T-helper 2 cell (primary cell): ENCODE measurements around the gene MAP3K8.
"Not testable (repeated sequence)": the region's sequence is repeated elsewhere in the genome, so short reads cannot be mapped to it uniquely, and the experiment has no call there.

ENCODE experiments used
- DNase-seq, 5 experiments: peaks; one replicate each; pipeline versions ENCODE4 v3.0.0 to v3.0.0-alpha.2; 2012 to 2022

The MAP3K8 gene

GRCh38 chr10:30447125-30447799 lies 13.3 kb downstream of the MAP3K8 start:
- DNase-seq, result peak in 1 of 5 experiments; percentile 90

- no peak for DNase-seq
Observed at GRCh38 chr10:30448092-30448491, 14.1 kb downstream of the MAP3K8 start.

GRCh38 chr10:30453764-30454527 lies 20.0 kb downstream of the MAP3K8 start:
- DNase-seq, result no peak

- DNase-seq, result peak in 1 of 5 experiments; percentile 53
Observed at GRCh38 chr10:30454744-30455510, 20.9 kb downstream of the MAP3K8 start.

GRCh38 chr10:30455816-30456215 lies 21.8 kb downstream of the MAP3K8 start:
- peak in 1 of 5 experiments; percentile 73 for DNase-seq

- peak in 2 of 5 experiments; percentile 19 to 77 for DNase-seq
Observed at GRCh38 chr10:30456266-30456665, 22.3 kb downstream of the MAP3K8 start.

DNA sequence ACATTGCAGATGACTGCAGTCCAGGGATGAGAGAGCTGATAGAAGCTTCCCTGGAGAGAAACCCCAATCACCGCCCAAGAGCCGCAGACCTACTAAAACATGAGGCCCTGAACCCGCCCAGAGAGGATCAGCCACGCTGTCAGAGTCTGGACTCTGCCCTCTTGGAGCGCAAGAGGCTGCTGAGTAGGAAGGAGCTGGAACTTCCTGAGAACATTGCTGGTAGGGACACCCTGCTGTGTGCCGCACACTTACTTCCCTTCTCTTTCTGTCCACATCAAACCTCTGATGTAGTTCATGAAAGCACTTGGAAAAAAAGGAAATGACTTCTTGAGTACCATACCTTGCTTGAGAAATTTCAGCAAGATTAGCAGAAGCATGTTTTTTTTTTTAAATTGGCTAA lies 25.3 kb downstream of the MAP3K8 start:
- DNase-seq, result no peak

GRCh38 chr10:30460121-30460520 lies 26.1 kb downstream of the MAP3K8 start:
- DNase-seq, result no peak

- DNase-seq, result no peak
Observed at GRCh38 chr10:30462513-30462912, 28.5 kb downstream of the MAP3K8 start.

DNA sequence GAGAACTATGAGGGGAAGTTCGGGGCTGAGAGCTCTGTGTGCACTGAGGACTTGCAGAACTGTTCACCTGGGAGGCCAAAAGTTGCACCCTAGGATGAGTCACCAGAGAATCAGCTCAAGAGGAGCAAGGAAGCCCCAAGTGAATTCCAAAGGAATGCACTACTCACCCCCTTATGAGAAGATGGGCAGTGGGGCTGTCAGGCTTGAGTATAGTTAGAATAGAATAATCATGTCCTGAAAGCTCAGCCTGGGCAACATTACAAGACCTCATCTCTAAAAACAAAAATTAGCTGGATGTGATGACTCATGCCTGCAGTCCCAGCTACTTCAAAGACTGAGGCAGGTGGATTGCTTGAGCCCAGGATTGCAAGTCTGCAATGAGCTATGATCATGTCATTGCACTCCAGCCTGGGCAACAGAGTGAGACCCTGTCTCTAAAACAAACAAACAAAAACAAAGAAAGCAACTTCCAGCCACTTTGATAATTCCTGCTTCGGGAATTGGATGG lies 30.0 kb downstream of the MAP3K8 start:
- DNase-seq, result no peak

GRCh38 chr10:30464675-30465074 lies 30.7 kb downstream of the MAP3K8 start:
- no peak for DNase-seq

DNA sequence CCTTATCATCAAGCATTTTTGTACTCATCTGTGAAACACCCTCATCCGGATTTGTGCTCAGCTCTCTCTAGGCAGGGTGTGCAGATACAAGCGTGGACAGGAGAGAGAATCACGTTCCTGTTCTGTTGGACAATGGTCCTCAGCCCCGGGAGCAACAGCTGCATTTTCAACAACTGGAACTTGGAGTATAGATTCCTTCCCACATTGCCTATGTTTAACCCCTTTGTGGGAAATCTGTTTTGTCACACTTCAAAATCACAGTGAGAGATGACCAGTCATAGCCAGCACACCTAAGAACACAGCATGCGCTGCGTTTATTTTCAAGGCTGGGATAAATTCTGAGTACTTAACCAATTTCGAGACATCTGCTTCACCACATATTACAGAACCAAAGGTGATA lies 32.5 kb downstream of the MAP3K8 start:
- DNase-seq, result no peak

DNA sequence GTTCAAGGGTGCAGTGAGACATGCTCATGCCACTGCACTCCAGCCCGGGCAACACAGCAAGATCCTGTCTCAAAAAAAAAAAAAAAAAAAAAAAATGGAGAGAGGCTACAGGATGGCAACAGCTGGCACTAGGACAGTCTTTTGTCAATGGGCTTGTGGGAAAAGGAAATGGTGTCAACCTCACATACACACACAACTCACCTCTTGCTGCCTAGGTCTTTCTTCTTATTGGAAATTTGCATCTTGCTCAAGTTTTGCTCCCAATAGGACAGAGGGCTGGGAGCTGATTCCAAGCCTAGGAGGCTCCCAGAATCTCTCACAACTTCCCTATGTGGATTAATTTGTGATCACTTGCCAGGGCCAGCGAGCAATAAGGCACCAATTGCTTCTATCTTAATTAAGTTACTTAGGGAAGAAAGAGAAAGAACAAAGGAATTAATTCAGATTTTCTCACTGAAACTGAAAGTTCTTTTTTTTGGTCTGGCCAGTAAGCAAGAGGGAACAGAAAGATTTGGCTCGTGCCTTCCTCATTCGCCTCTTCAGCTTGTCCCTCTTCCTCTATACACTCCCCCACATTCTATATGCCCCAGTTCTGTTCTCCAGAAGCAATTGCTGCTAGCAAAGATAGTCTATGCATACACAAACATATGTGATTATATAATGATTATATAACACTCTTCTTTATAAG lies 33.8 kb downstream of the MAP3K8 start:
- no peak for DNase-seq

DNA sequence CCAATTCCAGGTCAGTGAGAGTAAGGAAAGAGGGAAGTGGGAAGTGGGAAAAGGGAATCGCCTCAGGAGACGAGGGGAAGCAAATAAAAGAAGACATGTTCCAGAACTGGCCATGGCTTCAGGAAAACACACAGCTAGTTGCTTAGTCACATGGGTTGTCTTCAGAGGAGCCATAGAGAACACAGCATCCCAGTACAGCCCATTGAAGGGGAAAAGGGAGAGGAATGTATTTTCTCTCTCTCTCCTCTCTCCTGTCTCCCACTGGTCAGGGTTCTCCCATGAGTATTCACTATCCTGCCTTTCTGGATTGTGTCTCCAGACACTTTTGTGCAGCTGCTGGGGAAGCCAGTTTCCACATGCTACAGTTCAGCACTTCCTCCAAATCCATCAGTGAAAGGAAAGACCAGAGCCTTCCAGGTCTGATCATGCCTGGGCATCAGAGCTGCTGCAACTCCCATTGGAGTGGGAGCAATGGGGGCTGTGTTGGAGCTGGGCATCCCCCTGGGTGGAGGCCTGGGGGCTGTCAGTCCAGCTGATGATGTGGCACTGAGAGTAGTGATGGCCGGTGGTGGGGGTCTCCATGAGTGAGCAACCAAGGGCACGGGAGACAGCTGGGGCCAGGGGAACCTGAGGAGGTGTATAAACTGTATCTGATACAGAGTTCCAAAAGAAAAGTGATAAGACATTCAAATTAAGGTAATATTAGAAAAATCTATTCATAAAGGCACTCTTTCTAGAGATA lies 38.6 kb downstream of the MAP3K8 start:
- no peak for DNase-seq

DNA sequence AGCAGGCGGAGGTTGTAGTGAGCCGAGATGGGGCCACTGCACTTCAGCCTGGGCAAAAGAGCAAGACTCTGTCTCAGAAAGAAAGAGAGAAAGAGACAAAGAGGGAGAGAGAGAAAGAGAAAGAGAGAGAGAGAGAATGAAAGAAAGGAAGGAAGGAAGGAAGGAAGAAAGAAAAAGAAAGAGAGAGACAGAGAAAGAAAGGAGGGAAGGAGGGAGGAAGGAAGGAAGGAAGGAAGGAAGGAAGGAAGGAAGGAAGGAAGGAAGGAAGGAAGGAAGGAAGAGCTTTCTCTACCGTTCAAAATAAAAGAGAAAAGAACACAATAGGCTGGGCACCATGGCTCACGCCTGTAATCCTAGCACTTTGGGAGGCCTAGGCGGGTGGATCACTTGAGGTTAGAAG lies 41.5 kb downstream of the MAP3K8 start:
- not testable (repeated sequence) for DNase-seq

GRCh38 chr10:30476511-30477155 lies 42.6 kb downstream of the MAP3K8 start:
- no peak for DNase-seq

DNA sequence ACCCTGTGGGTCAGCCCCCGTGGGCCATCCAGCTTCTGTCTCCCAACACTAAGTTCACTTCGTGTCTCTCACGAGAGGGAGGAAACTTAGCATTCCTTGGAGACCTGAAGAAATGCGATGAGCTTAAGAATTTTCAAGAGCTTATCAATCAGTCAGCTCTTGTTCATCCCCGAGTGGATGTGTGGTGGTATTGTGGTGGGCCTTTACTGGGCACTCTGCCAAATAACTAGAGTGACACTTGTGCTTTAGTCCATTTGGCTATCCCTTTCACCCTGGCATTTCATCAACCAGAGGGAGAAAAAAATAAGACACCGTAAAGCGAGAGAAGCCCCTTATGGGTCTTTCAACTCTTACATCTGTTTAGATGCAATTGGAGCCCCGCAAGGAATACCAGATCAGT lies 45.5 kb downstream of the MAP3K8 start:
- not testable (repeated sequence) for DNase-seq

DNA sequence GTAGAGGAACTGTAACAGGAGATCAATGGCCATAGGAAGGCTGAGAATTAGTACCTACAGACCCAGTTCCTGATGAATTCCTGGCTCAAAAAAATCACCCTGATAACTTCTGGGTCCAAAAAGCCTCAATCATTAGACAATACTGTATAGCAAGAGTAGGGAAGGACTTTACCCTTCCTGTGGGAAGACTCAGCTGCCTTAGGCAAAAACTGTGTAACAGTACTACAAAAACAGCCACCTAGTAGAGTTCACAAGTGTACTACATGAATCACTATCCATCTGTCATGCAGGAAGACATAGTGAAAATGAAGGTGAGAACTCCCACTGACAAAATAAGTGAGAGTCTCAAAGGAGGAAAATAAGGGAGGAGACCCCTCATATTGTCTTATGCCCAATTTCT lies 47.6 kb downstream of the MAP3K8 start:
- no peak for DNase-seq

GRCh38 chr10:30488316-30488715 lies 54.3 kb downstream of the MAP3K8 start:
- DNase-seq, result no peak

GRCh38 chr10:30489346-30489745 lies 55.4 kb downstream of the MAP3K8 start:
- DNase-seq, result no peak

DNA sequence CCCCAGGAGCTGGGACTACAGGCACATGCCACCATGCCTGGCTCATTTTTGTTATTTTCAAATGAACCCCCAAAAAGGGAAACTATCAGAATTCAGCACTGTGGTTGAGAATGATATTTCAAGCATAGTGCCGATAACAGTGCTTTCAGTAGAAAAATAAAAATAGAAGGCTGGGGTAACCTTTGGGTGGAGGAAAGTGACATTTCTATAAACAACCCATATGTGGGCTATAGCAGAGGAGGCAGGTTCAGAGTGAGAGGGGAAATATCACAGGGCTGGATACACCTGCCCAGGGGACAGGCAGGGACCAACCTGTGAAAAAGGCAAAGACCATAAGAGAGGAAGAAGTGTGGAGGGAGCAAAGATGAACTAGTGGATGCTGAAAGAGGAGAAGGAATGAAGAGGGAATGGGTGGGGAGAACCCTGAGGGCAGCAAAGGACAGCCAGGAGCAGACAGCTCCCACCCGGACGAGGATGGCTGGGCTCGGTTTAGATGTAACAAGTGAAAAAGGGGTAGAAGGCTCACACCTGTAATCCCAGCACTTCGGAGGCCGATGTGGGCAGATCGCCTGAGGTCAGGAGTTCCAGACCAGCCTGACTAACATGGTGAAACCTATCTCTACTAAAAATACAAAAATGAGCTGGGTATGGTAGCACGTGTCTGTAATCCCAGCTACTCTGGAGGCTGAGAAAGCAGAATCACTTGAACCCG lies 56.5 kb downstream of the MAP3K8 start:
- DNase-seq, result no peak
